ENCODE data around the gene MGMT. TPM values are rescaled to one million over a fixed set of nuclear protein-coding genes. Genes with fewer than 3 reads are reported as not detected.
A peak's percentile ranks its signal among the peaks of the same experiment; 100 is the strongest.

The MGMT gene
- total RNA-seq, 4 donors from 2014 or later: 25.6 to 32.2 (median 29.5) TPM

DNA sequence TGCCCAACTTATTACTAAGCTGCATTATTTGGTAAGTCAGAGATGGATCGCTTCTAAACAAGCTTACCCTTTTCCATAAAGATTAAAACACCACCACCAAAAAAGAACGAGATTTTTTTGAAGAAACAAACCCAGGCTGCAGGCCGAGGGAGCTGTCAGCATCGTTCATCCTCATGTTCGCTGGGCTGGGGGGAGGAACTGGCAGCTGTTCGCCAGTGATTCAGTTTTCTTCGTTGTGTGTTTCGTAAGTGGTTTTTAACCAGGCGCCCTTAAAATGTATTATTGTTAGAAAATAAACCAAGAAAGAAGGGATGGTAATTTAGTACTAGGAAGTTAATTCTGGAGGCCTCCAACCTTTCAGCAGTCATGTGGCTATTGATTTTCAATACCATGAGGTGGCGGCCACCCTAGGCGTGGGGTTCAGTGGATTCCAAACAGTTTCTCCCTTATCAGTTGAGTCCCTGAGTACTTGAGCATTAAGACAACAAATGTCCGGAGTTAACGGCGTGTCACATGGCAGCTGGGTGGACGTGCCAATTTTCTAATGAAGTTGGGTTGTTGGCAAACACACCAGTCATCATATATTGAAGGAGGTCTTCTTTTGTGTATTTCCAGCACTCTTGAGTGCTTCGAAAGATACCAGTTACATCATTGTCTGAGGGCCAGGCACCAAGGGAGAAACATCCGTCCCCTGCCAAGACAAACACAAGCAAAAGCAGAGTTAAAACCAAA, 323.8 kb downstream of the MGMT start:
- WGBS: 89% methylated on average over 17 of the region's 17 CpGs

DNA sequence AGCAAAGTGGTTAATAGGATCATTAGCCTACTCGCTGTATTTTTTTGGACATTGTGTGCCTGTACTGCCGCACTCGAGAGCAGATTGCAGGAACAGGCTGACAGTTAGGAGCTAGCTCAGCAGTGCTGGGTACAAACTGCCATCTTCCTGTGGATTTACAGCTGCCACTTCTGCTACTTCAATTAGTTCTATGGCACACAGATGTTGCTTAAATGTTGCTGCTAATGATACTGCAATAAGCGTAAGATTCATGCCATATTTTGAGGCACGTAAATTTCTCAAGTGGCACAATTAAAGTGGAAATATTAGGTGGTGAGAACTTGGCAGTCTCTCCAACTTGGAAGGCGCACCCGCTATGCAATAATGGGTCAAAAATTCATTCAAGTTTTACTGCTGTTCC, 325.1 kb downstream of the MGMT start:
- TF ChIP-seq, protein P1, sequence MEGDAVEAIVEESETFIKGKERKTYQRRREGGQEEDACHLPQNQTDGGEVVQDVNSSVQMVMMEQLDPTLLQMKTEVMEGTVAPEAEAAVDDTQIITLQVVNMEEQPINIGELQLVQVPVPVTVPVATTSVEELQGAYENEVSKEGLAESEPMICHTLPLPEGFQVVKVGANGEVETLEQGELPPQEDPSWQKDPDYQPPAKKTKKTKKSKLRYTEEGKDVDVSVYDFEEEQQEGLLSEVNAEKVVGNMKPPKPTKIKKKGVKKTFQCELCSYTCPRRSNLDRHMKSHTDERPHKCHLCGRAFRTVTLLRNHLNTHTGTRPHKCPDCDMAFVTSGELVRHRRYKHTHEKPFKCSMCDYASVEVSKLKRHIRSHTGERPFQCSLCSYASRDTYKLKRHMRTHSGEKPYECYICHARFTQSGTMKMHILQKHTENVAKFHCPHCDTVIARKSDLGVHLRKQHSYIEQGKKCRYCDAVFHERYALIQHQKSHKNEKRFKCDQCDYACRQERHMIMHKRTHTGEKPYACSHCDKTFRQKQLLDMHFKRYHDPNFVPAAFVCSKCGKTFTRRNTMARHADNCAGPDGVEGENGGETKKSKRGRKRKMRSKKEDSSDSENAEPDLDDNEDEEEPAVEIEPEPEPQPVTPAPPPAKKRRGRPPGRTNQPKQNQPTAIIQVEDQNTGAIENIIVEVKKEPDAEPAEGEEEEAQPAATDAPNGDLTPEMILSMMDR (IDR thresholded peaks at IDR 0.05): no peak
- TF ChIP-seq POLR2AphosphoS5 (IDR thresholded peaks at IDR 0.05) (no peak), POLR2A (IDR thresholded peaks at IDR 0.05) (no peak), EP300 (IDR thresholded peaks at IDR 0.05) (no peak)
- H3K4me3 ChIP-seq: no peak overlapping the region
- H3K27ac ChIP-seq: no peak overlapping the region
- DNase-seq (ENCODE audit: low spot score in 2 of 2): no peak
- no peaks in the 10 kb centered on the region for H3K27me3 ChIP-seq
- H3K4me1 ChIP-seq: no peaks in the 10 kb centered on the region
- 70% methylated on average over 7 of the region's 7 CpGs for WGBS
- H3K9me3 ChIP-seq: peaks cover 2% of the 10 kb centered on the region
- no peaks in the 10 kb centered on the region for H3K36me3 ChIP-seq

More for the DNA sequence above, 323.8 kb downstream of the MGMT start:
- Histone ChIP-seq H3K27ac (no peak overlapping the region), H3K36me3 (no peaks in the 10 kb centered on the region), H3K4me1 (no peaks in the 10 kb centered on the region), H3K27me3 (no peaks in the 10 kb centered on the region), H3K4me3 (no peak overlapping the region), H3K9me3 (peaks cover 5% of the 10 kb centered on the region)
- TF ChIP-seq, protein P1 (IDR thresholded peaks at IDR 0.05): no peak
- TF ChIP-seq POLR2A (IDR thresholded peaks at IDR 0.05): no peak
- no peak for TF ChIP-seq POLR2AphosphoS5 (IDR thresholded peaks at IDR 0.05)
- no peak for TF ChIP-seq EP300 (IDR thresholded peaks at IDR 0.05)
- DNase-seq (ENCODE audit: low spot score in 2 of 2): peak in 1 of 2 donors; percentile 9

DNA sequence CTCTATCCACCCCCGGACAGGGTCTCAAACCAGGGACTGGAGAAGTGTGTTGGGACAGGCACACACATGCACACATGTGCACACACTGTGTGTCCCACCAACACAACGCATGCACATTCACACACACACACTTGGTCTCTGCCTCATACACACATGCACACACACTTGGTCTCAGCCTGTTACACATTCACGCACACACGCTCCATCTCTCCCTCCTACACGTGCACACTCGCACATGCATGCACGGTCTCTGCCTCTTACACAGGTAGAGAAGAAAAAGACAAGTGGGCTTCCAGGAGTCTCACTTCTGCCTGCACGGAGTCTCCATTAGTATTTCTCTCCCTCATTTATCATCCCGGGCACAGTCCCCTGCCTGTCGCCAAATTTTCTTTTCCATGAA, 325.8 kb downstream of the MGMT start:
- DNase-seq (ENCODE audit: low spot score in 2 of 2): peak in 1 of 2 donors; percentile 25
- Histone ChIP-seq H3K4me3 (no peak overlapping the region), H3K27ac (no peak overlapping the region), H3K9me3 (no peaks in the 10 kb centered on the region), H3K27me3 (no peaks in the 10 kb centered on the region), H3K36me3 (no peaks in the 10 kb centered on the region), H3K4me1 (no peaks in the 10 kb centered on the region)
- 84% methylated on average over 10 of the region's 10 CpGs for WGBS
- no peak for TF ChIP-seq POLR2AphosphoS5 (IDR thresholded peaks at IDR 0.05)
- TF ChIP-seq POLR2A (IDR thresholded peaks at IDR 0.05): no peak
- TF ChIP-seq EP300 (IDR thresholded peaks at IDR 0.05): no peak
- TF ChIP-seq, protein P1 (IDR thresholded peaks at IDR 0.05): no peak

DNA sequence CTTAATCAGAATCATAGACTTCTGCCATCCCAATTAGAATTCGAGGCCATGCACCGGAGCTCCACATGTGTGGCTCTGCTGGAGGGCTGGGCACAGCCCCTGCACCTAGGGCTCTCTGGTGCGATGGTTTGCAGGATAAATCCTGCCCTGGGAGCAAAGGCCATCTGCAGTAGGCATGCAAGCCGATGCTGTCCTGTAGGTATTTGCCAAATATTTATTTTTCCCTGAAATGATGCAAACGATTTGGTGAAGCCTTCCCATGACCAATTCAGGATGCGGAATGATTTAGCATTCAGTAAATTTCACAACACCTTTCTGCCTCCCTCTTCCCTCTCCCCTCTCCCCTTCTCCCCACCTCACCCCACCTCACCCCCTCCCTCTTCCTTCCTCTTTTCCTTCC, 326.4 kb downstream of the MGMT start:
- Histone ChIP-seq H3K4me1 (no peaks in the 10 kb centered on the region), H3K4me3 (no peak overlapping the region), H3K9me3 (no peaks in the 10 kb centered on the region), H3K36me3 (no peaks in the 10 kb centered on the region), H3K27ac (no peak overlapping the region), H3K27me3 (no peaks in the 10 kb centered on the region)
- peak in 1 of 2 donors; percentile 24 for DNase-seq (ENCODE audit: low spot score in 2 of 2)
- WGBS: 88% methylated on average over 6 of the region's 6 CpGs
- TF ChIP-seq, protein P1 (IDR thresholded peaks at IDR 0.05): no peak
- TF ChIP-seq POLR2A (IDR thresholded peaks at IDR 0.05) (no peak), EP300 (IDR thresholded peaks at IDR 0.05) (no peak), POLR2AphosphoS5 (IDR thresholded peaks at IDR 0.05) (no peak)

DNA sequence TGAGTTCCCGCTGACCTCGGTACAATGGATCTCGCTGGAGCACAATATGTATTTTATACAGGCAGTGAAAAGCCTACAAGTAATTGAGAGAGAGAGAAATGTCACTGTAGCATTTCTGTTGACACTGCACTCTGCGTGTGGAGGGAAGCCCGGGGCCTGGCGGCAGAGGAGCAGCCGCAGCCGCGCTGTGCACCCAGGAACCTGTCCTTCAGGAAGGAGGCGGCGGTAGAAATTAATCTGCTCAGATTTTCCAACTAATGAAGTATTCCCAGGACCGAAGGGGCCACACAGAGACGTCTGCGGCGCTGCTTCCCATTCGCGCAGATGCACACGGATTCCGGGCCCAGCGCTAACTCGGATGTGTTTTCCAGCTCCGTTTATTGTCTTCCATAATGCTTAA, 327.0 kb downstream of the MGMT start:
- H3K4me1 ChIP-seq: no peaks in the 10 kb centered on the region
- WGBS: 94% methylated on average over 22 of the region's 22 CpGs
- H3K9me3 ChIP-seq: no peaks in the 10 kb centered on the region
- DNase-seq (ENCODE audit: low spot score in 2 of 2): peak in 1 of 2 donors; percentile 14
- no peaks in the 10 kb centered on the region for H3K27me3 ChIP-seq
- TF ChIP-seq POLR2AphosphoS5 (IDR thresholded peaks at IDR 0.05) (no peak), POLR2A (IDR thresholded peaks at IDR 0.05) (no peak), EP300 (IDR thresholded peaks at IDR 0.05) (no peak)
- TF ChIP-seq, protein P1 (IDR thresholded peaks at IDR 0.05): no peak
- no peak overlapping the region for H3K27ac ChIP-seq
- H3K4me3 ChIP-seq: no peak overlapping the region
- no peaks in the 10 kb centered on the region for H3K36me3 ChIP-seq
